ENCODE data around the gene SKI. TPM values are rescaled to one million over a fixed set of nuclear protein-coding genes. Genes with fewer than 3 reads are reported as not detected.

The SKI gene
- total and polyA plus RNA-seq, 2 of the 4 experiments (the other 2 are of a cell fraction) = 2.3 to 20.1 TPM

Other genes starting within 250 kb of the SKI start
- not detected in 2 replicates for gene CFAP74, start 224.5 kb upstream of the SKI start, total RNA-seq (2012; rRNA removed)
- not detected in 2 replicates for gene CFAP74, start 224.5 kb upstream of the SKI start, polyA plus RNA-seq (2012; rRNA removed)
- not detected in 2 replicates for gene GABRD, start 209.0 kb upstream of the SKI start, total RNA-seq (2012; rRNA removed)
- not detected in 2 replicates for gene GABRD, start 209.0 kb upstream of the SKI start, polyA plus RNA-seq (2012; rRNA removed)
- gene PRKCZ, start 177.9 kb upstream of the SKI start, total RNA-seq (2012; rRNA removed) = 2.0 and 2.8 TPM in 2 replicates
- gene PRKCZ, start 177.9 kb upstream of the SKI start, polyA plus RNA-seq (2012; rRNA removed) = 3.5 and 4.4 TPM in 2 replicates
- 6.5 and 7.5 TPM in 2 replicates for gene FAAP20, start 33.5 kb upstream of the SKI start, total RNA-seq (2012; rRNA removed)
- 31.5 and 36.8 TPM in 2 replicates for gene FAAP20, start 33.5 kb upstream of the SKI start, polyA plus RNA-seq (2012; rRNA removed)
- gene MORN1, start 163.2 kb downstream of the SKI start, total RNA-seq (2012; rRNA removed) = 3.0 and 3.6 TPM in 2 replicates
- 3.5 and 4.2 TPM in 2 replicates for gene MORN1, start 163.2 kb downstream of the SKI start, polyA plus RNA-seq (2012; rRNA removed)
- gene RER1, start 163.5 kb downstream of the SKI start, total RNA-seq (2012; rRNA removed) = 47.1 and 51.7 TPM in 2 replicates
- 232 and 240 TPM in 2 replicates for gene RER1, start 163.5 kb downstream of the SKI start, polyA plus RNA-seq (2012; rRNA removed)
- gene PEX10, start 184.2 kb downstream of the SKI start, total RNA-seq (2012; rRNA removed) = 18.9 and 19.7 TPM in 2 replicates
- 16.9 and 19.4 TPM in 2 replicates for gene PEX10, start 184.2 kb downstream of the SKI start, polyA plus RNA-seq (2012; rRNA removed)
- gene PLCH2, start 248.0 kb downstream of the SKI start, total RNA-seq (2012; rRNA removed) = 0.18 and 0.28 TPM in 2 replicates
- gene PLCH2, start 248.0 kb downstream of the SKI start, polyA plus RNA-seq (2012; rRNA removed) = 1.9 and 2.4 TPM in 2 replicates